Colonic mucosa (tissue), 4 donors: ENCODE measurements around the gene CDH4. TPM values are rescaled to one million over a fixed set of nuclear protein-coding genes. Genes with fewer than 3 reads are reported as not detected.

Source experiments
- DNase-seq: peaks from one replicate; pipeline ENCODE4 v3.0.0-alpha.2; 2020
- H3K27ac ChIP-seq: fragments of 200-600 bp; one replicate; pipeline ENCODE4 v1.8.0; 2021
- H3K27me3 ChIP-seq: fragments of 200-600 bp; one replicate; pipeline ENCODE4 v1.8.0; 2021
- H3K36me3 ChIP-seq: fragments of 200-600 bp; one replicate; pipeline ENCODE4 v1.8.0; 2021
- H3K4me1 ChIP-seq: fragments of 200-600 bp; one replicate; pipeline ENCODE4 v1.8.0; 2021; ENCODE audit warnings: mild to moderate bottlenecking
- H3K4me3 ChIP-seq: fragments of 200-600 bp; one replicate; pipeline ENCODE4 v1.8.0; 2021
- H3K9ac ChIP-seq, 2 donors: one replicate each; pipeline ENCODE4 v1.7.0; 2013; ENCODE audit warnings: control low read depth in 2 of 2, low read depth in 2 of 2, low read length in 2 of 2
- H3K9me3 ChIP-seq: fragments of 200-600 bp; one replicate; pipeline ENCODE4 v1.8.0; 2021
- CTCF ChIP-seq: fragments of 200-600 bp; IDR thresholded peaks from one replicate; pipeline ENCODE4 v1.8.0; 2022; ENCODE audit warnings: antibody characterized with exemption, mild to moderate bottlenecking
- intact Hi-C: fragments of 100-400 bp; cut with DNase I; formaldehyde crosslinking; loops from one replicate; pipeline ENCODE4 v1.14.1; 2022
- total RNA-seq, 2 donors: library from RNA; stranded (reverse); fragmentation: NEBNext Ultra II Directional in 1 of 2; extraction: Animal tissue kit (Norgen Biotek cat#: 25700) in 1 of 2; gene quantifications; one replicate each; pipeline ENCODE4 v1.2.1, GENCODE V29; 2021
- donor health status: healthy.
- donor health status: DM: no; HTN: no; CAD: no.
- donor health status: DM: no; HTN: no; CAD: no.

Gene CDH4
- total RNA-seq, 2 donors from 2014 or later, result 0.08 TPM; not detected in 1

DNA sequence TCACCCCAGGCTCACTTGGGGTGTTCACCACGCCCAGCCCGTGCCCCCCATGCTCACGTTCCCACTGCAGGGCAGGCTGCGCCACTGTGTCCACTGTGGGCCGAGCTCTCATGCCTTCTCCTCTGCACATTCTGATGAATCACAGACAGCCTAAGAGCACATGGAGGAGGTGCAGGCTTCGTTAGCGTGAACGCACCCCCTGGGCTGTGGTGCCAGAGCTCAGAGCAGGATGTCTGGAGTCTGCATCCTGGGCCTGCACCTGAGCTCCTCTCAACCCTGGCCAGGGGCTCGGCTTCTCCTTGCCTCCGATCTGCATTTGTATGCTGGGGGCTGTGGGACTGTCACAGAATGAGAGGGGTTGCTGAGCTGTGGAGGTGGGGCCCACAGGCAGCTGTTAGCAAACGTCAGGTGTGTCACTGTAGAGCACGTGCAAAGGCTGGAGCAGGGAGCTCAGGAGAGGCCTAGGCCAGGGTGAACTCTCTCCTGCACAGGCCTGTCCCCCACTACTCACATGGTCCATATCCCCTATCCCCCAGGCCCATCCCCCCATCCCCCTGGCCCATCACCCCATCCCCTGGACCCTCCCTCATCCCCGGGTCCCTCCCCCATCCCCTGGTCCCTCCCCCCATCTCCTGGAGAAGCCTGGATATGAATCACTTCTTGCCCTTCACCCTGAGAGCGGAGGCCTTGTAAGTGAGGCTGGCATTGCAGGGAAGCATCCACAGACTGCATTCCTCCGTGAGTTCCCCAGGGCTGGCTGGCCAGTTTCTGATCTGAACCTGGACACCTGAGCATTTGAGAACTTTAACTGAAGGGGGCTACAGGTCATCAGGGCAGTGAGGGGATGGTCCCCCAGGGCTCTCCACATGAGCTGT is 504.1 kb downstream of the CDH4 start:
- H3K4me1 ChIP-seq, result no peaks in the 10 kb centered on the region
- no peak overlapping the region for H3K4me3 ChIP-seq
- no peak for TF ChIP-seq CTCF
- no peaks in the 10 kb centered on the region for H3K27me3 ChIP-seq
- intact Hi-C loops, result no loop called here
- H3K27ac ChIP-seq, result no peak overlapping the region
- DNase-seq, result no peak
- no peaks in the 10 kb centered on the region for H3K36me3 ChIP-seq
- H3K9me3 ChIP-seq, result no peaks in the 10 kb centered on the region
- H3K9ac ChIP-seq, result no peak overlapping the region

- no peak for DNase-seq
- TF ChIP-seq CTCF, result no peak
Observed at GRCh38 chr20:61756966-61757677, 505.1 kb downstream of the CDH4 start.

GRCh38 chr20:61757678-61758563 is 505.9 kb downstream of the CDH4 start:
- no peak for TF ChIP-seq CTCF
- no peaks in the 10 kb centered on the region for H3K27me3 ChIP-seq
- no peak overlapping the region for H3K4me3 ChIP-seq
- DNase-seq, result no peak
- intact Hi-C loops, result no loop called here
- no peak overlapping the region for H3K27ac ChIP-seq
- no peak overlapping the region for H3K9ac ChIP-seq
- H3K36me3 ChIP-seq, result no peaks in the 10 kb centered on the region
- H3K4me1 ChIP-seq, result no peaks in the 10 kb centered on the region
- H3K9me3 ChIP-seq, result no peaks in the 10 kb centered on the region

More at GRCh38 chr20:61756966-61757677, 505.1 kb downstream of the CDH4 start:
- Histone ChIP-seq H3K27ac (no peak overlapping the region), H3K27me3 (no peaks in the 10 kb centered on the region), H3K4me1 (no peaks in the 10 kb centered on the region), H3K9me3 (no peaks in the 10 kb centered on the region), H3K9ac (no peak overlapping the region), H3K4me3 (no peak overlapping the region), H3K36me3 (no peaks in the 10 kb centered on the region)
- intact Hi-C loops, result no loop called here

DNA sequence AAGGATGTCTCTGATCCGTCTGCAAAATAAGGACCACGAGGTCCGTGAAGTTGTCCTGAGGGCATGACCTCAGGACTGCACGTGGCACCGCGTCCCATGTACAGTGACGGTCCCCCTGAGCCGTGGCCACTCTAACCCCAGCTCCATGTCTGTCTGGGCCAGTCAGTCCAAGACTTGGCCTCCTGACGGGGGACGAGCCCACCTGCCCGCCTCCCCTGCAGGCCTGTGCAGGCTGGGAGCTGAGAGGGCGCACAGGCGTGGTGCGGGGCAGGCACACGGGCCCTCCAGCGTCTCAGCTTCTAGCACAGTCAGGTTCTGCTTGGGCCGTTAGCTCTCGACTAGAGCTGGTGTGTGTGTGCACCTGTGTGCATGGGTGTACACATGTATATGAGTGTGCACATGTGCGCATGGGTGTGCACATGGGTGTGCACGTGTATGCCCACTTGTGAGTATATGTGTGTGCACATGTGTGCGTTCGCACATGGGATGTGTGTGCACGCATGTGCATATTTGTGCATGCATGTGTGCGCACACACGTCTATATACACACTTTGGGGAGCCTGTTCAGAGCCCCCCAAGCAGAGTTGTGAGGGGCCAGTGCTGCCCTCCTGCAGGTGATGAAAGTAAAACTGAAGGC is 506.6 kb downstream of the CDH4 start:
- no peak for TF ChIP-seq CTCF
- Histone ChIP-seq H3K4me1 (no peaks in the 10 kb centered on the region), H3K27ac (no peak overlapping the region), H3K4me3 (no peak overlapping the region), H3K9ac (no peak overlapping the region), H3K36me3 (no peaks in the 10 kb centered on the region), H3K9me3 (no peaks in the 10 kb centered on the region), H3K27me3 (no peaks in the 10 kb centered on the region)
- no peak for DNase-seq
- intact Hi-C loops, result no loop called here
